ENCODE measurements around the gene XRCC4. TPM values are rescaled to one million over a fixed set of nuclear protein-coding genes. Genes with fewer than 3 reads are reported as not detected.

Gene XRCC4
- total and polyA plus RNA-seq, 2 of the 13 experiments (the other 11 are each of a cell fraction or from before 2014, with no cell fraction given): 2.8 to 12.6 TPM

GRCh38 chr5:83042507-83042906 lies 34.8 kb upstream of the XRCC4 start:
- H4K20me1 ChIP-seq (ENCODE audit: insufficient read depth, low read length): no peaks in the 10 kb centered on the region
- ATAC-seq: peak; percentile 80
- no peak overlapping the region for H3K4me2 ChIP-seq (ENCODE audit: low read depth, low read length)
- H3K9me3 ChIP-seq (ENCODE audit: low read length): no peaks in the 10 kb centered on the region
- no peak overlapping the region for H2AFZ ChIP-seq (ENCODE audit: low read length)
- H3K4me1 ChIP-seq (ENCODE audit: insufficient read depth, low read length): peaks cover 14% of the 10 kb centered on the region
- peak; percentile 50 for TF ChIP-seq HNF4A (CRISPR knock-in tag; IDR thresholded peaks at IDR 0.05)
- TF ChIP-seq, protein P1, sequence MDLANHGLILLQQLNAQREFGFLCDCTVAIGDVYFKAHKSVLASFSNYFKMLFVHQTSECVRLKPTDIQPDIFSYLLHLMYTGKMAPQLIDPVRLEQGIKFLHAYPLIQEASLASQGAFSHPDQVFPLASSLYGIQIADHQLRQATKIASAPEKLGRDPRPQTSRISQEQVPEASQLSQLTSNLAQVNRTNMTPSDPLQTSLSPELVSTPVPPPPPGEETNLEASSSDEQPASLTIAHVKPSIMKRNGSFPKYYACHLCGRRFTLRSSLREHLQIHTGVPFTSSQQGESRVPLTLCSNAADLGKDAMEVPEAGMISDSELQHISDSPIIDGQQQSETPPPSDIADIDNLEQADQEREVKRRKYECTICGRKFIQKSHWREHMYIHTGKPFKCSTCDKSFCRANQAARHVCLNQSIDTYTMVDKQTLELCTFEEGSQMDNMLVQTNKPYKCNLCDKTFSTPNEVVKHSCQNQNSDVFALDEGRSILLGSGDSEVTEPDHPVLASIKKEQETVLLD (CRISPR knock-in tag; IDR thresholded peaks at IDR 0.05; ENCODE audit: low read depth): no peak
- H3K9ac ChIP-seq (ENCODE audit: insufficient read depth, low read depth, low read length): no peak overlapping the region
- H3K27ac ChIP-seq (ENCODE audit: extremely low read length, insufficient read depth, low read length): no peak overlapping the region
- H3K4me3 ChIP-seq (replicated peaks in 1 of 3; ENCODE audit: insufficient read depth in 1 of 3, low read depth in 2 of 3, low read length in 3 of 3): no peak overlapping the region
- ChIA-PET CTCF (ENCODE audit: low intra/inter-chr PET ratio, low total read pairs) (no interaction called here), POLR2A (no interaction called here)
- no peak for DNase-seq (ENCODE audit: low spot score)
- 21% methylated on average over 3 of the region's 3 CpGs for WGBS (ENCODE audit: low lambda C conversion rate)
- intact Hi-C loops (cut with micrococcal nuclease; ENCODE audit: unreplicated experiment): no loop called here
- in situ Hi-C loops (cut with HindIII; ENCODE audit: extremely low pct_ligation_motif_present, low pct_unique_long_range_greater_than_20kb): no loop called here
- no peak for FAIRE-seq
- H3K27me3 ChIP-seq (ENCODE audit: control insufficient read depth in 1 of 2, insufficient read depth in 2 of 2, low read length in 2 of 2): no peaks in the 10 kb centered on the region
- no peaks in the 10 kb centered on the region for H3K79me2 ChIP-seq (ENCODE audit: insufficient read depth, low read length)
- no peaks in the 10 kb centered on the region for H3K36me3 ChIP-seq (replicated peaks in 1 of 2; ENCODE audit: control insufficient read depth in 1 of 2, insufficient read depth in 2 of 2, low read length in 2 of 2)
- no TSS peak for BruUV-seq (replicated peaks)

DNA sequence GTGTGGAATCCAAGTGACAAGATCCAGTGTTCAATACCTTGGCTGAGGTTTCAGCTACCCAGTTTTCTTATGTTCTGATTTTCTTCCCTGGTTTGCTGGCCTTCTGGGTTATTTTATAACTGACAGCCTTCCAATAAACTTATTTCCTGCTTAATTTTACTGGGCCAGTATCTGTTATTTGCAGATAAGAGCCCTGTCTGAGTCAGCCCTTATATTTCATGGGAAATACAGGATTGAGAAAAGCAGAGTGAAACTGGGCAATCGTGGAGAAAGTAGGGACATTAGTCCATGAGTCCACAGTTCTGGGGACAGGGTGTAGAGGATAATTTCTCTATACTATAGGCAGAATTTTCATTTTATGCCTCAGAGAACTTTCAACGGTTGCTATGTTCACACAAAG lies 32.4 kb upstream of the XRCC4 start:
- Histone ChIP-seq H3K79me2 (ENCODE audit: insufficient read depth, low read length) (no peaks in the 10 kb centered on the region), H3K27ac (ENCODE audit: extremely low read length, insufficient read depth, low read length) (no peak overlapping the region), H3K9me3 (ENCODE audit: low read length) (no peaks in the 10 kb centered on the region), H3K4me1 (ENCODE audit: insufficient read depth, low read length) (peaks cover 14% of the 10 kb centered on the region), H3K4me2 (ENCODE audit: low read depth, low read length) (no peak overlapping the region), H3K36me3 (replicated peaks in 1 of 2; ENCODE audit: control insufficient read depth in 1 of 2, insufficient read depth in 2 of 2, low read length in 2 of 2) (no peaks in the 10 kb centered on the region), H2AFZ (ENCODE audit: low read length) (no peak overlapping the region), H4K20me1 (ENCODE audit: insufficient read depth, low read length) (no peaks in the 10 kb centered on the region), H3K9ac (ENCODE audit: insufficient read depth, low read depth, low read length) (no peak overlapping the region), H3K27me3 (ENCODE audit: control insufficient read depth in 1 of 2, insufficient read depth in 2 of 2, low read length in 2 of 2) (no peaks in the 10 kb centered on the region), H3K4me3 (replicated peaks in 1 of 3; ENCODE audit: insufficient read depth in 1 of 3, low read depth in 2 of 3, low read length in 3 of 3) (no peak overlapping the region)
- no peak for DNase-seq (ENCODE audit: low spot score)
- ATAC-seq: no peak
- WGBS (ENCODE audit: low lambda C conversion rate): 82% methylated on average over 2 of the region's 2 CpGs
- POLR2A ChIA-PET: no interaction called here
- CTCF ChIA-PET (ENCODE audit: low intra/inter-chr PET ratio, low total read pairs): no interaction called here
- no peak for TF ChIP-seq ZBED4 (CRISPR knock-in tag; IDR thresholded peaks at IDR 0.05; ENCODE audit: borderline replicate concordance)
- TF ChIP-seq ZNF256 (CRISPR knock-in tag; conservative IDR thresholded peaks at IDR 0.05): no peak
- TF ChIP-seq DMTF1 (CRISPR knock-in tag; IDR thresholded peaks at IDR 0.05): no peak
- TF ChIP-seq ZNF232 (CRISPR knock-in tag; IDR thresholded peaks at IDR 0.05; ENCODE audit: borderline replicate concordance): no peak
- no peak for TF ChIP-seq ARID2 (CRISPR knock-in tag; IDR thresholded peaks at IDR 0.05; ENCODE audit: borderline replicate concordance)
- TF ChIP-seq SP2 (CRISPR knock-in tag; IDR thresholded peaks at IDR 0.05): no peak
- TF ChIP-seq TAF1 (CRISPR knock-in tag; IDR thresholded peaks at IDR 0.05): no peak
- no peak for TF ChIP-seq MED1 (CRISPR knock-in tag; IDR thresholded peaks at IDR 0.05)
- no peak for TF ChIP-seq DPF2 (CRISPR knock-in tag; IDR thresholded peaks at IDR 0.05; ENCODE audit: borderline replicate concordance, low read depth)
- TF ChIP-seq ZMAT3 (CRISPR knock-in tag; conservative IDR thresholded peaks at IDR 0.05): no peak
- BruUV-seq (replicated peaks): no TSS peak
- in situ Hi-C loops (cut with HindIII; ENCODE audit: extremely low pct_ligation_motif_present, low pct_unique_long_range_greater_than_20kb): no loop called here
- intact Hi-C loops (cut with micrococcal nuclease; ENCODE audit: unreplicated experiment): no loop called here
- FAIRE-seq: no peak
